GM19025 (cell line): ENCODE results near the gene TTC23L.
"Not testable (repeated sequence)": the region's sequence is repeated elsewhere in the genome, so short reads cannot be mapped to it uniquely, and the experiment has no call there.

Source experiments
- ATAC-seq: cut with Tn5 transposase; IDR thresholded peaks from one replicate; pipeline ENCODE4 v1.9.1; 2021; ENCODE audit warnings: mild to moderate bottlenecking, low read depth, moderate library complexity; ENCODE audit not compliant: unreplicated experiment

The TTC23L gene

DNA sequence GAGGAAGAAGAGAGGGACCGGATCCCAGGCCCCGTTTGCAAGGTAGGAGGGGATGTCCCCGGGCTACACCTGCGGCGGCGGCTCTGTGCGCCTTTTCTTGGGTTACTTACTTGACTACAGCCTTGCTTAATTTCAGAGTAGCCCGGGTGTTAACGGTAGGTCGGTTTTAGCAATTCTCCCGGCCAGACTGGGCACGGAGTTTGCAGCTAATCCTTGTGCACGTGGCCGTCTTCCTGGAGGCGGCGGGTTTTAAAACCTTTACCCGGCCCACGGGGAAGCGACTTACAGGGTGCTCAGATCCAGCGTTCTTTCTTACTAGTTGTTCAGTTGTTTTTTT is 76.9 kb downstream of the TTC23L start:
- no peak for ATAC-seq

DNA sequence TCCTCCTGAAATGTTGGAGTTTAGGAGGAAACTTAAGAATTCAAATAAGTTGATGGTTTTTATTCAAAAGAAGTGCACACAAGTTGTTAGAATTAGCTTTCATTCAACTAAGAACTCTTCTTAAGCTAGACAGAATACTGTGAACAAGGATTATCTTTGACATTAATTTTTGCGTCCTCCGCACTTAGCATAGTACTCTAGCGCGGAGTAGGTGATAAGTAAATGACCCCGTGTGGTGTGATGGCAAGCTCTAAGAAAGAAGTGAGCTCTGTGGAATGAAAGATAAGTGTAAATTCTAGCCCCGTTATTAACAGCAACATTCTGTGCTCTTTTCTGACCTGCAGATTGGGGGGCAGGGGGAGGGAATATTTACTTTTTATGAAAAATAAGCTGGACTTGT is 77.6 kb downstream of the TTC23L start:
- ATAC-seq = no peak

DNA sequence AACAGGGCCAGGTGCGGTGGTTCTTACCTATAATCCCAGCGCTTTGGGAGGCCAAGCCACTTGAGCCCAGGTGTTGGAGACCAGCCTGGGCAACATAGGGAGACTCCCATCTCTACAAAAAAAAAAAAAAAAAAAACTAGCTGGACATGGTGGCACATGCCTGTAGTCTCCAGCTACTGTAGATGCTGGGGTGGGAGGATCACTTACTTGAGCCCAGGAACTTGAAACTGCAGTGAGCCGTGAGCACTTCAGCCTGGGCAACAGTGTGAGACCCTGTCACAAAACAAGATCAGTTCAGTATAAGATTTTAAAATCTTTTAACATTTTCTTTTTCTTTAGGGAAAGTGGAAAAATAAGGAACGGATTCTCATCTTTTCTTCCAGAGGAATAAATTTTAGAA is 79.1 kb downstream of the TTC23L start:
- no peak for ATAC-seq

DNA sequence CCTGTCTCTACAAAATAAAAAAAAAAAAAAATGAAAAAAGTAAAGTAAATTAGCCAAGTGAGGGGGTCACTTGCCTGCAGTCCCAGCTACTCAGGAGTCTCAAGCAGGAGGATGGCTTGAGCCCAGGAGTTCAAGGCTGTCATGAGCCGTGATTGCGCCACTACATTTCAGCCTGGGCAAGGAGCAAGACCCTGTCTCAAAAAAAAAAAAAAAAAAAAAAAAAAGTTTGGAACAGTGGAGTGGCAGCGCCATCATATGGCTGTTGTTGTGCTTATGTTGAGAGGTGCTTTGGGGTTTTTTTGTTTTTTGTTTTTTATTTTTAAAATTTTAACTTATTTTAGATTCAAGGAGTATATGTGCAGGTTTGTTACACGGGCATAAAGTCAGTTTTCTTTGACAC is 80.1 kb downstream of the TTC23L start:
- no peak for ATAC-seq

DNA sequence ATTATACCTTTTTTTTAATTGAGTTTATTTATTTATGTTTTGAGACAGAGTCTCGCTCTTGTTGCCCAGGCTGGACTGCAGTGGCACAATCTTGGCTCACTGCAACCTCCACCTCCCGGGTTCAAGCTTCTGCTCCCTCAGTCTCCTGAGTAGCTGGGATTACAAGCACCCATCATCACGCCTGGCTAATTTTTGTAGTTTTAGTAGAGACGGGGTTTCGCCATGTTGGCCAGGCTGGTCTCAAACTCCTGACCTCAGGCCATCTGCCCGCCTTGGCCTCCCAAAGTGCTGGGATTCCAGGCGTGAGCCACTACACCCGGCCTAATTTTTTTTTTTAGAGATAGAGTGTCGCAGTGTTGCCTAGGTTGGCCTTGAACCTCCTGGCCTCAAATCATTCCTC is 84.3 kb downstream of the TTC23L start:
- not testable (repeated sequence) for ATAC-seq

DNA sequence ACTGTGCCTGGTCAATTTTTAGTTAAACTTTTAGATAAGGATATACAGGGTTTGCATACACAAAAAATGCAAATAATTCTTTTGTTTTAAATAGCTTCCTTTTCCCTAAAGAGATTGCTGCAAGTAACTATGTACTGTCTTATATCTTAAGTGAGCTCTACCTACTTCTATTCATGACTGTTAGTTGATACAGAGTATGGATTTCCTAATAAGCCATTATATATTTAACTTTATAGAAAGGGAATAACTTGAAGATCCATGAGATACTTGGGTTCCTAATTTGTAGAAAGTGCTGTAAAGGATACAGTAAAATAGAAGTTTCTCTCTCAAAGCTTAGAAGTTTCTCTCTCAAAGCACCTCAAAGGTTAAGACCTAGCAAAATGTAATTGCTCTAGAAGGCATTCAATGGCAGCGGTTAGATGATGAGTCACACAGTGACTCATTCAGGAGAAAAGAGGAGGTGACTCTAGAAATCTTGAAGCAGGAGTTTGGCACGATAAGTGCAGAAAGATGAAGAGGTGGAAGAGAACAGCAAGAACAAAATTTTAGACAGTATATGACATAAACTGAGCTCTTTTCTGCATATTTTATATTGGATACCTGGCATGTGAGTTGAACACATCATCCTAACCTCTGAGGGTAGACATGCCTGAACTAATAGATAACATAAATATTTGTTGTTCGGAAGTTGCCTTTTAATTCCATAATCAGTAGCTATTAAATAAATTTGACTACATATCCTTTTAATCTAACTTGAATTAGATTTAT is 84.9 kb downstream of the TTC23L start:
- peak; percentile 60 for ATAC-seq

DNA sequence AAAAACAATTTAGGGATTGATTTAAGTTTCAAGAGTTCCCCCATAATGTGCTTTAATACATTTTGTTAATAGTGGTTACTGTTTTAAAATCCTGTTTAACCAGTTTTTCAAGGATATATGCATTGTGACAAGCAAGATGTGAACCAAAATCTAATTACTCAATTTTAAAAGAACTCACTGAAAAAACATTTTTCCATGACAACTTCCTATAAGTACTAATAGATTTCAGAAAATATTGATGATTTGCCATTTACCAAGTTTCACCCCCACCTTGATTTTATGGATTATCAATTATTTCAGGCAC is 85.5 kb downstream of the TTC23L start:
- no peak for ATAC-seq

DNA sequence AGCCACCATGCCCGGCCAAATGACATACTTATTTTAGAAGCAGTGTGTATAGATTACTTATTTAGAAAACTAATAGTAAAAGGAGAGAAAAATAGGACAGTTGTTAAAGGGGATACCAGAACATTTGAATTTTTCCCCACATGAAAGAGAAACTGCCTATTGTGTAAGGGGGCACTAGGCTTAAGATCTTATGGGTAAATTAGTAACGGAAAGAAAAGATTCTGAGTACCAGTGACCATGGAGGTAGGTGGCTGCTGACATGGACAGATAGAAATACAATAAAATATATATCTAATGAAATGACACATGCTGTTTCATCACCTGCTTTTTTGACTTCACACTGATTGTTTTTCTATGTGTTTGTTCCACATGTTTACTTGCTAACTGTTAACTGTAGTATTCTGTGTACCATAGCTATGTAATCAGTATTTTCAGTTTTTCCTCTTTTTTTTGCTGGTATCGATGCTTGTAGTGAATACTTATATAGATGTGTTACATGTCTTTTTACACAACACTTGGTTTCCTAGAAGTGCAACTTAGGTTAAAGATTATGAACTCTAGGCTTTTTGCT is 87.4 kb downstream of the TTC23L start:
- ATAC-seq = no peak

DNA sequence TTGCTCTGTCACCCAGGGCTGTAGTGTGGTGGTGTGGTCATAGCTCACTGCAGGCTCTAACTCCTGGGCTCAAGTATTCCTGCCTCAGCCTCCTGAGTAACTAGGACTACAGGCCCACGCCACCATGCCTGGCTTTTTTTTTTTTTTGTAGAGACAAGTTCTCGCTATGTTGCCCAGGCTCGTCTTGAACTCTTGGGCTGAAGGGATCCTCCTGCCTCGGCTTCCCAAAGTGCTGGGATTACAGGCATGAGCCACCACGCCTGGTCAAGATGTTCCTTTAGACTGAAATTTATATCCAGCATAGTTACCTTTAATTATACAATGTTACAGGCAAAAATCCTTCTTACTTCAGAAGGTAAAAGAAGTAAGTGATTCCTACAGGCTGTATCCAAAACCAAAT is 88.8 kb downstream of the TTC23L start:
- no peak for ATAC-seq

DNA sequence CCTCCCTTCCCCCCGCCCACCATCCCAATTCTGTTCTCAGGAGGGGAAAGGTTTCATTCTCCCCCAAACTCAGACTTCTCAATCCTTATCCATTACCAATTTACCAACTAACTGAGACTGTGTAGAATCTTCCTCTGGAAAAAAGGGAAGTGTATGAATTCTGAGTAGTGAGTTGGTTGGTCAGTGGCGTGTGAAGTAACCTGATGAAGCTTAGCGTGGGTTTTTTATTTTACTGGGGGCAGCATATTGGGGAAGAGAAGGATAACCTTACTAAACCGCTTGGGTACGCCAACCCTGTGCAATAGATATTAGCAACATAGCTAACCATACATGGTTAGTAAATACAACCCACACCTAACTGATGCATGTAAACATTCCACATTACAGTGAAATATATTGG is 89.3 kb downstream of the TTC23L start:
- ATAC-seq = no peak

DNA sequence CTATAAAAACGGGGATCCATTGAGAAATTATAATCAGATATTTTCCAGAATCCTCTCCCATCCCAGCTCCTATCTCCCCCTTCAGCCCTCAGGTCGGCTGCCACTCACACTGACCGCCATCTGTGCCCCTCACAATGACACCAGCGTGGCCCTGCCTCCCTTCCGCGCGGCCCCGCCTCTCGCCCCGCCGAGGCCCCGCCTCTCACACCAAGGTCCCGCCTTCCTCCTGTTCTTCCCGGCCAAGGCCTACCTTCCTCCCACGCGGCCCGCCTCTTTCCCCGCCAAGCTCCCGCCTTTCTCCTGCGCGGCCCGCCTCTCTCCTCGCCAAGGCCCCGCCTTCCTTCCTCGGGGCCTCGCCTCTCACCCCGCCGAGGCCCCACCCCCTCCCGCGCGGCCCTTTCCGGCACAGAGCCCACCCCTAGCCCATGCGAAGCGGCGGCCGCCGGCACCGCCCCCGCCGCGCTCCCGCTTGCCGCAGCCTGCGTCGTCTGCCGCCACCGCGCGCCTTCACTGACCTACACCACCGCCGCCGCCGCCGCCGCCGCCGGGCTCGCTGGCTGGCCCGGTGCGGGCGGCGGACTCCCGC is 90.3 kb downstream of the TTC23L start, which contains the start of gene DNAJC21:
DNAJC21 (plus strand) TSS at position 426 of the 586 bp plus-strand sequence. CDS start 261 bp downstream, outside the sequence.
- ATAC-seq = peak; percentile 85

DNA sequence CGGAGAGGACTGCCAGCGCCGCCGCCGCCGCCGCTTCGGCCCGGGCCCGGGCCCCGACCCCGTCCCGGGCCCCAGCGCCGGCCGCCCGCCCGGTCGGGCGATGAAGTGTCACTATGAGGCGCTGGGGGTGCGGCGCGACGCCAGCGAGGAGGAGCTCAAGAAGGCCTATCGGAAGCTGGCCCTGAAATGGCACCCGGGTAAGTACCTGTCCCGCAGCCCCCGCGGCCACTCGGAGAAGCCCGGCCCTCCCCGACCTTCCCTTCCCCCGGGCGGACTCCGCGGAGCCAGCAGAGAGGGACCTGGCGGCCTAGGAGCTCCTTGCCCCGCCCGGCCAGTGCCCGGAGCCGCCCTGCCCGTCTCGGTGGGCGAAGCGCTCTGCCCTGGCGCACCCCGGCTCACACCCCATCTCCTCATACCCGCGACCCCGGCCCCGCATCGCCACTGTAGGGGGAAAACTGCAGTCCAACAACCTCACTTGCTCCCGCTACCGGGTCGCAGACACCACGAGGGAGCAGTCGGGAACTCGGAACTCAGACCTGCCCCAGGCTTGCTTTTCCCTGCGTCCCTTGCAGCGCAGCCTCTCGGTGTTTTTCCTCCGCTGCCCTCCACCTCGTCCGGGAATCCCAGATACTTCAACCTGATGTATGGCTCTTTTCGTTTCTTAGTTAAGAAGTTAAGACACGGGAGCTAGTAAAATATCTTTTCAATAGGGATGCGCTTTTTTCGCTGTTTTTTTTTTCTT is 90.9 kb downstream of the TTC23L start:
- peak; percentile 72 for ATAC-seq

DNA sequence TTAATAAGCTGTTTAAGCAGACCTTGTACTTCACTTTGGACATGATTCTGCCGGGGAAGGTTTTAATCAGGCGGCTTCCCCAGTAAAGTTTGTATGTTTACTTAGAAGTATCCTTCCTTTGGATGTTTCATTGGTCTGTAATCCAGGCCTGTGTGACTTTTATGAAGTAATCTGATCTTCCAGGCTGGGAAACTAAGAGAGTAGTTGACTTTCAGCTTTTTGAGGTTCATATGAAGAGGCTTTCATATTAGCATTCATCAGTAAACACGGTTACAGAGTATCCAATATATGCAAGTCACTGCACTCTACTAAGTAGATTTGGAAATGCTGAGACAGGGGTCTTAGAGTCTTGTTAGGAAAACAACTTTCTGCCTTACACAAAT is 91.5 kb downstream of the TTC23L start:
- no peak for ATAC-seq

DNA sequence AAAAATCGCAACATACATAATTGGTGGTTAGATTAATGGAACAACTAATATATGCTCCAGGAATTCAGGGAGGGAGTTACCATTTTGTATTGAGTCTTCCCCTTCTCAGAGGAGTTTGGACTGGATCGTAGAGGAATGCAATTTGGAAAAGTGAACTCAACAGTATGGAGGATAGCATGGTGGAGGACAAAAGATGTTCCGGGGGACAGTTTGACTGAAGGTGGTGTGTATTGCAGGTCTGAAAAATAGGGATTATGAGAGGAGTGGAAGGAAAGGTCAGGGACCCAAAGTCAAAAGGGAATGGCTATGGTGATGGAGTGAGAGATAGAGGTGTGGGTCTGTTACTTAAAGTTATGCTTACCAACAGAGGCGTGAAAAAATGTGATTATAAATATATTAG is 91.9 kb downstream of the TTC23L start:
- ATAC-seq = no peak

DNA sequence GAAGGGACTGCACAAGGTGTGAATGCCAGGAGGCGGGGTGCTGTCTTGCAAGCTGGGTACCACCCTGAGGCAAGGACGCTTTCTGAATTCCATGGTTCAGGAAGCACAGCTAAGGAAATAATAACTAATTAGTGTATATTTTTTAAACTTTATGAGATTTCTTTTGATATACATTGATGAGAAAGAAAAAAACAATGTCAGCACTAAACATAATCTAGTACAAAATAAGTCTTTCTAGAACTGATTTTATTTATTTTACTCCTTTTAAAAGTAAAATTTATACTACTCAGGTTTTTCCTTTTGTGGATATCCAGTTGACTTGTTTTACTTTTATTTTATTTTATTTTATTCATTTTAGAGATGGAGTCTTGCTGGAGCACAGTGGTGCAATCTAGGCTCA is 94.0 kb downstream of the TTC23L start:
- no peak for ATAC-seq

DNA sequence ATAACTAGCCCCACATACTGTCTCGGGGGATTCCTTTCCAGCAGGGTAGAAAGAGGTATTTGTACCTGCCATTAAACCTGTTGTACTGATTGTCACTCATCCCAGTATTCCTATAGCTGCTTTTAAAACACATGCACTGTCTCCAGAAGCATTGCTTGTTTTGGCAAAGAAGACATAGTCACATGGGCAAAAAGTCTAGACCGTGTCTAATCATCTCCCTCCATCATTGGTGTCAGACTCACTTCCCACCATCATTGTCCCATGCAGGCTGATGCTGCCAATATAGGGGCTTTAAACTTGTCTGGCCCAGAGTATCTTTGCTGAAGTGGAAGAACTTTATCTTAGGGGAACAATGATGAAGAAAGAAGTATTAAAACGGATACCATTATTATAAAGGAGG is 103.0 kb downstream of the TTC23L start:
- no peak for ATAC-seq

DNA sequence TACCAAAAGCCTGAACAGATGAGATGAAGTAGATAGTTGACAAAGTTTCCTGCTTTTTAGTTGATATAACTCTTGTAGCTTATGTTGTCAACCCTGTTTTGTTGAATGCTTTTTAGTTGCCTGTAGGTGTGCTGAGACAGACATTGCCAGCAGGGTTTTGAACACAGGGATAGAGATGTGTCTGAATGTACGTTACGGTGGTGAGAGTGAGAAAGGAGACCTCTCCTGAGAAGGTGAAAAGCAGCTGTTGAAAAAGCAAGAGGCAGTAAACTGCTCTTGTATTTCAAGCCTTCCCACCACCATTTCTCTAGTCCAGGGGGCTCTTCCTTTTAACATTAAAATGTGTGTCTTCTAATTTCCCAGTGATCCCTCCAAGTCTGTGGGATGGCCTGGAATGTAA is 105.1 kb downstream of the TTC23L start:
- no peak for ATAC-seq

DNA sequence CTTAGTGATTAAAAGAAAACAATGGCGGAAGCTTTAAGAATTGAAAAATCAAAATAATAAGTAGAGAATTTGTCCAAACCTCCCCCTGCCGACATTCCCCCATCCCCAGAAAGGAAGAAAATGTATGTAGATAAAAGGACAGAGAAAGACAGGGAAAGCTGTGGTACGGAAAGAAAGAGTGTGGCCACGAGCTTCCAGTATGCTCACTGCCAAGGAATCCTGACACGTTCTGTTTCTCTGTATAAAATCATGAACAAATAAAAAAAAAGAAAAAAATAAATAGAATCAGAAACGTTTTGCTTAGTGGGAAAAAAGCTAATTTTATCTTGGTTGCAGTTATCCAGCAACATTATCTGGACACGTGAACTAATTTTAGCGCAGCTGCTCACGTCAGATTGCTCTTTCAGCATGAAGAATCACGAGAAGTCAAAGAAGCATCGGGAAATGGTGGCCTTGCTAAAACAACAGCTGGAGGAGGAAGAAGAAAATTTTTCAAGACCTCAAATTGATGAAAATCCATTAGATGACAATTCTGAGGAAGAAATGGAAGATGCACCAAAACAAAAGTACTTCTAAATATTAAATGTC is 105.6 kb downstream of the TTC23L start:
- ATAC-seq = no peak
